Stomach (tissue), 4 donors: ENCODE data around the gene TMEM217.

ENCODE experiments used
- POLR2AphosphoS5 ChIP-seq, 3 donors: sonication (generic); formaldehyde crosslinking; IDR thresholded peaks; one replicate each; pipeline ENCODE4 v1.6.1; 2016; ENCODE audit warnings: antibody characterized with exemption in 3 of 3
- TF ChIP-seq, protein P1 (sequence below), 7 experiments: fragments of 450-650 bp in 4 of 7; fragments of 200-600 bp in 3 of 7; sonication (generic) in 3 of 7; IDR thresholded peaks; one replicate each; pipeline ENCODE4 v1.5.1; 2016 to 2019; ENCODE audit warnings: antibody characterized with exemption in 7 of 7, control low read depth in 2 of 7, mild to moderate bottlenecking in 1 of 7

DNA sequence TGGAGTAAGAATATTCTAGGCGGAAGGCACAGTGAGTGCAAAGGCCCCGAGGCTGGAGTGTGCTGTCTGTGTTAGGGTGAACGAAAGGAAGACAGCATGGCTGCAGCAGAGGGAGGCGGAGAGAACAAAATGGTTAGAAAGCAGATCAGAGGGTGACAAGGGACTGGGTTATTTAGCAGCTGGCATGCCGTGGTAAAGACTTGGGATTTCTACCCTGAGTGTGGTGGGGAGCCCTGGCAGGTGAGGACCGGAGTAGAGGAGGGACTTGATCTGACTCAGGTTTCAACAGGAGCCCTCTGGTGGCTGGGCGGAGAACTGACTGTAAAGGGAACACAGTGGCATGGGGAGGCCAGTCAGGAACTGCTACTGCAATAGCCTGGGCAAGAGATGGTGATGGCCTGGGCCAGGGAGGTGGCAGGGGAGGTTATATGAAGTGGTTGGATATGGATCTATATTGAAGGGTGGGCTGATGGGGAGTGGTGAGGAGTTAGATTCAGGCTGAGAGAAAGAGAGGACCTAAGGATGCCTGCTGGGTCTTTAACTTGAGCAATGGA is 50.0 kb downstream of the TMEM217 start:
- TF ChIP-seq, protein P1, sequence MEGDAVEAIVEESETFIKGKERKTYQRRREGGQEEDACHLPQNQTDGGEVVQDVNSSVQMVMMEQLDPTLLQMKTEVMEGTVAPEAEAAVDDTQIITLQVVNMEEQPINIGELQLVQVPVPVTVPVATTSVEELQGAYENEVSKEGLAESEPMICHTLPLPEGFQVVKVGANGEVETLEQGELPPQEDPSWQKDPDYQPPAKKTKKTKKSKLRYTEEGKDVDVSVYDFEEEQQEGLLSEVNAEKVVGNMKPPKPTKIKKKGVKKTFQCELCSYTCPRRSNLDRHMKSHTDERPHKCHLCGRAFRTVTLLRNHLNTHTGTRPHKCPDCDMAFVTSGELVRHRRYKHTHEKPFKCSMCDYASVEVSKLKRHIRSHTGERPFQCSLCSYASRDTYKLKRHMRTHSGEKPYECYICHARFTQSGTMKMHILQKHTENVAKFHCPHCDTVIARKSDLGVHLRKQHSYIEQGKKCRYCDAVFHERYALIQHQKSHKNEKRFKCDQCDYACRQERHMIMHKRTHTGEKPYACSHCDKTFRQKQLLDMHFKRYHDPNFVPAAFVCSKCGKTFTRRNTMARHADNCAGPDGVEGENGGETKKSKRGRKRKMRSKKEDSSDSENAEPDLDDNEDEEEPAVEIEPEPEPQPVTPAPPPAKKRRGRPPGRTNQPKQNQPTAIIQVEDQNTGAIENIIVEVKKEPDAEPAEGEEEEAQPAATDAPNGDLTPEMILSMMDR (IDR thresholded peaks at IDR 0.05): peak in 5 of 7 experiments; percentile 60 to 87 (median 77)
- TF ChIP-seq POLR2AphosphoS5 (IDR thresholded peaks at IDR 0.05): no peak
